ENCODE measurements around the gene KLHL15. TPM values are rescaled to one million over a fixed set of nuclear protein-coding genes. Genes with fewer than 3 reads are reported as not detected.
"Not testable (repeated sequence)": the region's sequence is repeated elsewhere in the genome, so short reads cannot be mapped to it uniquely, and the experiment has no call there.

The KLHL15 gene
- total RNA-seq, 1 donor from 2014 or later, result 3.4 TPM

DNA sequence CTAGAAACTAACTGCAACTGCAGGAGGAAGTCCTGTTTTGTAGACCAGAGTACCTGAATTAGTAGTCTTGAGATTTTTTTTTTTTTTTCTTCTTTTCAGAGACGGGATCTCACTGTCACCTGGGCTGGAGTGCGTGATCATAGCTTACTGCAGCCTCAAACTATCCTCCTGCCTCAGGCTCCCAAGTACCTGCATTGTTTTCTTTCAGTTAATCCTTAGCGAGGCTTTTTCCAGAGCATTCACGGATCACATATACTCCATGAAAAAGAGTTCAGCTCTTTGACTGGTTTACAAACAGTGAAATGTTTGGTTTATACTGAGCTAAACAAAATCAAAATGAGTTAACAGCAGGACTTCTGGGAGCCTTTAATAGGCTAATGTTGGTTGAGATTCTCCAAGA, 45.8 kb downstream of the KLHL15 start:
- no peak for DNase-seq (ENCODE audit: low read depth)
- H3K4me3 ChIP-seq (ENCODE audit: low read depth, low read length), result no peak overlapping the region
- TF ChIP-seq, protein P1, sequence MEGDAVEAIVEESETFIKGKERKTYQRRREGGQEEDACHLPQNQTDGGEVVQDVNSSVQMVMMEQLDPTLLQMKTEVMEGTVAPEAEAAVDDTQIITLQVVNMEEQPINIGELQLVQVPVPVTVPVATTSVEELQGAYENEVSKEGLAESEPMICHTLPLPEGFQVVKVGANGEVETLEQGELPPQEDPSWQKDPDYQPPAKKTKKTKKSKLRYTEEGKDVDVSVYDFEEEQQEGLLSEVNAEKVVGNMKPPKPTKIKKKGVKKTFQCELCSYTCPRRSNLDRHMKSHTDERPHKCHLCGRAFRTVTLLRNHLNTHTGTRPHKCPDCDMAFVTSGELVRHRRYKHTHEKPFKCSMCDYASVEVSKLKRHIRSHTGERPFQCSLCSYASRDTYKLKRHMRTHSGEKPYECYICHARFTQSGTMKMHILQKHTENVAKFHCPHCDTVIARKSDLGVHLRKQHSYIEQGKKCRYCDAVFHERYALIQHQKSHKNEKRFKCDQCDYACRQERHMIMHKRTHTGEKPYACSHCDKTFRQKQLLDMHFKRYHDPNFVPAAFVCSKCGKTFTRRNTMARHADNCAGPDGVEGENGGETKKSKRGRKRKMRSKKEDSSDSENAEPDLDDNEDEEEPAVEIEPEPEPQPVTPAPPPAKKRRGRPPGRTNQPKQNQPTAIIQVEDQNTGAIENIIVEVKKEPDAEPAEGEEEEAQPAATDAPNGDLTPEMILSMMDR (conservative IDR thresholded peaks at IDR 0.05; ENCODE audit: low read depth, low read length), result no peak

DNA sequence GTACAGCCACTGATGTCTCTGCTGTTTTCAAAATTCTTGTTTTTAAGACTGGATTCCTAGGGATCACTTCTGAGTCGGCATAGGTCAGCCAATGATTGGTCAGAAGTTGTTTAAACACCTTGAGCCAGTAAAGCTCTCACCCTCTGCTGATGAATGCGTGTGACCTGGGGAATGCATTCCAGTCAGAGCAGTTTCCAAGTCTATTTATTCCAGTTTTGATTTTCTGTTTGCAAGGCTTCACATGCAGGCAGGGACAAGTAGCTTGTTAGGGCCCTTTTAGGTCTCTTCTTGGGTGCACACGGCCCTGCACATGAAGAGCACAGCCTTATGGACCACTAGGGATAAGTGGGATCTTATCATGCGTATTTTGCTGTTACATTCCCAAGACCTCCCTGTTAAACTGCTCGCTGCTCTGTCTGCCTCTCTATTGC, 47.0 kb downstream of the KLHL15 start:
- peak; percentile 12 for DNase-seq (ENCODE audit: low read depth)
- H3K4me3 ChIP-seq (ENCODE audit: low read depth, low read length), result no peak overlapping the region
- TF ChIP-seq, protein P1 (conservative IDR thresholded peaks at IDR 0.05; ENCODE audit: low read depth, low read length), result no peak

DNA sequence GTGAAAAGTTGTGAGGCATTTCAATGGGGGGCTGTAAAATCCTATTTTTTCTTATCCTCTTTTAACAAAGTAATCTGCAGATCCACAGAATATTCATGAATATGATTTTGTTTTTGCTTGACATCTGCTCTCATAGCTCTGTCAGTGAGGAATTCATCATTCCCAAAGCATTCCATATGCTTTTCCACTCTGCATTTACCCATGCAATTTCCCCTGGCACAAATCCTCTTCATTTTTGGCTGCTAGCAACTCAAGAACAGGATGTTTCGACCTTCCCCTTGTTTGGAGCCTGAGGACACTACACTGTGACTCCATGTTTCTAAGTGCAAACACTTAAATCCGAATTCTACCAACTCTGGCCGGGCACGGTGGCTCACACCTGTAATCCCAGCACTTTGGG, 48.5 kb downstream of the KLHL15 start:
- DNase-seq (ENCODE audit: low read depth), result no peak
- TF ChIP-seq, protein P1 (conservative IDR thresholded peaks at IDR 0.05; ENCODE audit: low read depth, low read length), result no peak
- H3K4me3 ChIP-seq (ENCODE audit: low read depth, low read length), result no peak overlapping the region

DNA sequence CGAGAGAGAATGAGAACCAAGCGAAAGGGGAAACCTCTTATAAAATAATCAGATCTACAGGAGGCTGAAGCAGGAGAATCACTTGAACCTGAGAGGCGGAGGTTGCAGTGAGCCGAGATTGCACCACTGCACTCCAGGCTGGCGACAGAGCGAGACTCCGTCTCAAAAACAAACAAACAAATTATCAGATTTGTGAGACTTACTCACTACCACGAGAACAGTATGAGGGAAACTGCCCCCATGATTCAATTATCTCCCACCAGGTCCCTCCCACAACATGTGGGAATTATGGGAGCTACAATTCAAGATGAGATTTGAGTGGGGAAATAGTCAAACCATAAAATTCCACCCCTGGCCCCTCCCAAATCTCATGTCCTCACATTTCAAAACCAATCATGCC, 61.4 kb downstream of the KLHL15 start:
- not testable (repeated sequence) for H3K4me3 ChIP-seq (ENCODE audit: low read depth, low read length); DNase-seq (ENCODE audit: low read depth)

DNA sequence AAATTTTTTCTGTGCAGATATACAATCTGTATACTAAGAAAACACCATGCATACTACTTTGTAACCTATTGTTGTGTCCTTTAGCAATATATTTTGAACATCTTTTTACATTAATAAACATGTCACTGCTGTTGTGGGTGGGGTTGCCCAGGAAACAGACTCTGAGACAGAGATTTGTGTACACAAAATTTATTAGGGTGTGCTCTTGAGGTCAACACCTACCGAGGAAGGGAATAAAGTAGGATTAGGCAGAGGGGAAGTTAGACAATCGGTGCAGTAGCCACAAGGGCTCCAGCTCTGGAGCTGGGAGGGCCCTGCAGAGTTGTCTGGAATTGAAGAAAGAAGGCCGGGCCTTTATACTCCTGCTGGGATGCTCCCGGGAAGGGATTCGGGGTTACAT, 62.8 kb downstream of the KLHL15 start:
- TF ChIP-seq, protein P1 (conservative IDR thresholded peaks at IDR 0.05; ENCODE audit: low read depth, low read length), result no peak
- no peak overlapping the region for H3K4me3 ChIP-seq (ENCODE audit: low read depth, low read length)
- no peak for DNase-seq (ENCODE audit: low read depth)

DNA sequence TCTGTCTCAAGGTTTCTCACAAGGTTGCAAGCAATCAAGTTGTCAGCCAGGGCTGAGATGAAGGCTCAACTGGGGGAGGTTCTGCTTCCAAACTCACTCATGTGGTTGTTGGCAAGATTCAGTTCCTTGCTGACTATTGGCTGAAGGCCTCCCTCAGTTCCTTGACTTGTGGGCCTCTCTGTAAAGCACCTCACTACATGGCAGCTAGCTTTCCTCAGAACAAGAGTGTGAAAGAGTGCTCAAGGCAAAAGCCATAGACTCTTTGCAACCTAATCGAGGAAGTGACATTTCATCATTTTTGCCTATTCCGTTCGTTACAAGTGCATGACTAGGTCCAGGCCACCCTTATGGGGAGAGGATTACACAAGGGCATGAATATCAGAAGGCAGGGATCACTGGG, 67.2 kb downstream of the KLHL15 start:
- no peak for DNase-seq (ENCODE audit: low read depth)
- TF ChIP-seq, protein P1 (conservative IDR thresholded peaks at IDR 0.05; ENCODE audit: low read depth, low read length), result no peak
- no peak overlapping the region for H3K4me3 ChIP-seq (ENCODE audit: low read depth, low read length)

DNA sequence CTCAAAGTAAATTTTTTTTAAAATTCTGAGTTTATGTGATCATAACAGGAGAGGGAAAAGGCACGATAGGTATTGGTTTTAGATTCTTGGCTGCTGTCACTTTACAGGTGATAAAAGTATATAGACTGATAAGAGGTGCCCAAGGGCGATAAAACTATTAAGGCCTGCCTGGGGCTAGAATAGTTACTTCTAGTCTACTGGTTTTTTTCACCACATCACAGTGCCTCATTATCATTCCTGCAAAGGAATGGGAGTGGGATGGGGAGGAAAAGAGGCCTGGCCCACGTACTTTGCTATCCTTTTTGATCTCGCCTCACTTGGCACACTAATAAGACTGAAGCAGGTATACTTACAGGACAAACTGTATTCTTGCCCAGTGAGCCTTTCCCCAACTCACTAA, 72.6 kb downstream of the KLHL15 start:
- DNase-seq (ENCODE audit: low read depth), result no peak
- no peak overlapping the region for H3K4me3 ChIP-seq (ENCODE audit: low read depth, low read length)
- TF ChIP-seq, protein P1 (conservative IDR thresholded peaks at IDR 0.05; ENCODE audit: low read depth, low read length), result no peak

DNA sequence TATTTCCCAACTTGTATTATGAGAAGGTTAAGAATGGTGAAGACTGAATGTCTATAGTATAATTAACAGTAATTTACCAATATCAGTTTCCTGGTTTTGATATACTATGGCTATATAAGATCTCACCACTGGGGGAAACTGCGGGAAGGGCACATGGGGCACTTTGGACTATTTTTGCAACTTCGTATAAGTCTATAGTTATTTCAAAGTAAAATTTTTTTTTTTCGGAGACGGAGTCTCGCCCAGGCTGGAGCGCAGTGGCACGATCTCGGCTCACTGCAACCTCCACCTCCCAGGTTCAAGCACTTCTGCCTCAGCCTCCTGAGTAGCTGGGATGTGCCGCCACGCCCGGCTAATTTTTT, 73.1 kb downstream of the KLHL15 start:
- H3K4me3 ChIP-seq (ENCODE audit: low read depth, low read length), result no peak overlapping the region
- DNase-seq (ENCODE audit: low read depth), result no peak
- TF ChIP-seq, protein P1 (conservative IDR thresholded peaks at IDR 0.05; ENCODE audit: low read depth, low read length), result no peak

Measured in epithelial cell of proximal tubule (primary cell).